ENCODE measurements around the gene TMEM218.

TMEM218 gene

DNA sequence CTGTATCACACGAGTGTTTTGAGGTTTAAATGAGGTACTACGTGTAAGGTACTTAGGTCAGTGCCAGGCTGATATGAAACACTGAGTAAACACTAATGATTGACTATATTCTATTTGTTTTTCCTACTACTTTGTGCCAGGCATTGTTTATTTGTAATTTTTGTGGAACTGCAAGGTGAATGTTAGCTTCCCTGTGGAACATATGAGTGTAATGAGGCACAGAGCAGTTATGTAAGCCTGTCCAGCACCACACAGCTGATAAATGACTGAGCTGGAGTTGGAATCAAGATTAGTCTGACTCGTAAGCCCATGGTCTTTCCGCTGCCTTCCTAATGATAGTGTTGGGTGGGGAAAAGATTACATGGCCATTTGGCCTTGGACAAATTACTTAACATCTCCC lies 42.4 kb downstream of the TMEM218 start:
- TF ChIP-seq CTCF (conservative IDR thresholded peaks at IDR 0.05; ENCODE audit: low read depth, low read length) = no peak
- DNase-seq (ENCODE audit: low read depth) = no peak
- no peak overlapping the region for H3K4me3 ChIP-seq (ENCODE audit: low read length)

- no peak for DNase-seq (ENCODE audit: low read depth)
- no peak overlapping the region for H3K4me3 ChIP-seq (ENCODE audit: low read length)
- no peak for TF ChIP-seq CTCF (conservative IDR thresholded peaks at IDR 0.05; ENCODE audit: low read depth, low read length)
Measured at GRCh38 chr11:125068368-125068767, 43.1 kb downstream of the TMEM218 start.

GRCh38 chr11:125064070-125064469 lies 47.4 kb downstream of the TMEM218 start:
- H3K4me3 ChIP-seq (ENCODE audit: low read length) = no peak overlapping the region
- no peak for TF ChIP-seq CTCF (conservative IDR thresholded peaks at IDR 0.05; ENCODE audit: low read depth, low read length)
- no peak for DNase-seq (ENCODE audit: low read depth)

DNA sequence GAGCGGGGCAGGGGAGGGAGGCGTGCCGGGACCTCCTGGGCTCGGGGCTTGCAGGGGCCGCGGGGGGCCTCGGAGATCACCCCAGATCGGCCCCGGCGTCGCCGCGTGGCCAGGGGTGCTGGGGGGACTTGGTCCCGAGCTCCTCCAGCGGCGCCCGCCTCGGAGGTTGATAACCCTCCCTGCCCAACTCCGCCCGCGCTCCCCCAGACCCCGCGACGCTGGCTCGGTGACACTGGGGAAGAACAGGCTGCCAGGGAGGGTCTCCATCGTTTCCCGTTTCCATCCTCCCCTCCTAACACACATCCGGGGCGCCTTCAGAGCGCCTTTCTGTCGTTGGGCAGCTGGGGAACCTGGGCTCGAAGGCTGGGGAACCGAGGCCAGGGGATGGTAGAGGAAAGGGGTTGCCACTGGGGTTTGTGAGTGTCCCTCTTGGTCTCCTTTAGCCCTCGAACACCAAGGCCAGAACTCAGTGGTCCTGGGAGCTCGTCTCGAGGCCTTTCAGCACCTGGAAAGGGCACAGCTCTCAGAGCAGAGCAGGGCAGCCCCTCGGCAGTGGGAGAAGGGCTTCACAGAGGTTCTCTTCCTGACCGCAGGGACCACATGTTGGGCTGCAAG lies 47.9 kb downstream of the TMEM218 start:
- no peak for DNase-seq (ENCODE audit: low read depth)
- H3K4me3 ChIP-seq (ENCODE audit: low read length) = peak overlapping the region; percentile 59
- no peak for TF ChIP-seq CTCF (conservative IDR thresholded peaks at IDR 0.05; ENCODE audit: low read depth, low read length)

- TF ChIP-seq CTCF (conservative IDR thresholded peaks at IDR 0.05; ENCODE audit: low read depth, low read length) = no peak
- peak; percentile 4 for DNase-seq (ENCODE audit: low read depth)
- H3K4me3 ChIP-seq (ENCODE audit: low read length) = peak within 1 kb of the TSS; percentile 59
Measured at GRCh38 chr11:125062931-125063428, 48.4 kb downstream of the TMEM218 start, which contains the start of gene SLC37A2. TSS of gene SLC37A2 (plus strand) at chr11:125063305. CDS start at chr11:125063368, 63 bp downstream.

DNA sequence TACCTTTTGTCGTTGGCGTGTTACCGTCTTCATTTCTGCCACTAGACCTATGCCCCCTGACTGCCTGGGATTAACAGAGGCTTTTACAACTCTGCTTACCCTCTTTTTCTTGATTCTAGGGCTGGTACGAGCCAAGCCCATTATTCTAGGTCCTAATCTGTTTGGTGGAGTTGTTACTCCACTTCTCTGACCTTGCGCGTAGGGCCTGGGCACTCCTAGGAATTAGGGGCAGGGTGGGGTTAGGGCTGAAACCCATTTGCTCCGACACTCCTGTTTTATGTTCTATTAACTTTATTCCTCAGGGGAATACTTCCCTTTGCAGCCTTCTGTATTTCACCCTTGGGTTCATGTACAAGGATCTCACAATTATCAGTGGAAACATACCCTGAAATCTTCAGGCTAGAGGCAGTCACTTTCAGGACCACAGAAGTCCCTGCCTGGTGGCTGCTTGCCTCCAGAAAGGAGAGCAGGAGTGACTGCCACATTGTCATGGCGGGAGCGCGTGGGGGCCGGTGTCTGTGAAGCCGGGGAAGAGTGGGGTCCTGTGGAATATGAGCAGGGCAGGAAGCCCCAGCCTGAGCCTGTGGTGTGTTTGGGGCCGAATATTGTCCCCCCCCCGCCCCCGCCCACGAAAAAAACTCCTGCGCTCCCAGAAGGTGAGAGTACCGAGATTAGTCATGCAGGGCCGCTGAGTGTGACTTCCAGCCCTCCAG lies 49.1 kb downstream of the TMEM218 start:
- peak overlapping the region; percentile 59 for H3K4me3 ChIP-seq (ENCODE audit: low read length)
- TF ChIP-seq CTCF (conservative IDR thresholded peaks at IDR 0.05; ENCODE audit: low read depth, low read length) = no peak
- DNase-seq (ENCODE audit: low read depth) = no peak

DNA sequence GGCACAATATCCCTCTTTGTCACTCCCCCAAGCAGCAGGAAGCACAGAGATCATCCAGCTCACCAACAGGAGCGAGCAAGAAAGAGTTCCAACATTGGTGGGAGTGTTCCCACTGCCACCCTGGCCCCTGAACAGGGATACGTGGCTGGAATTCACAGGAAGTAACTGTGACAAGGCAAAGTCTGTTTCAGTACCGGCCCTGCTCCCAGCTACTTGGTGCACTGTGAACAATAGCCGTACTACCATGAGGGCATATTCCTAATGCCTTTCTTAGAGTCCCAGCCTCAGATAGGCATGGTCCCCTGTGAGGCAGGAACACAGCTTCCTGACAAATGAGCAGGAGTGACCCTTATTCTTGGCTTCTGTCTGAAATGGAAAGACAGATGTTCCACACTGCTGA lies 50.1 kb downstream of the TMEM218 start:
- no peak for DNase-seq (ENCODE audit: low read depth)
- no peak for TF ChIP-seq CTCF (conservative IDR thresholded peaks at IDR 0.05; ENCODE audit: low read depth, low read length)
- H3K4me3 ChIP-seq (ENCODE audit: low read length) = no peak overlapping the region
